Measurements from ENCODE around the gene CBR3.

The CBR3 gene

DNA sequence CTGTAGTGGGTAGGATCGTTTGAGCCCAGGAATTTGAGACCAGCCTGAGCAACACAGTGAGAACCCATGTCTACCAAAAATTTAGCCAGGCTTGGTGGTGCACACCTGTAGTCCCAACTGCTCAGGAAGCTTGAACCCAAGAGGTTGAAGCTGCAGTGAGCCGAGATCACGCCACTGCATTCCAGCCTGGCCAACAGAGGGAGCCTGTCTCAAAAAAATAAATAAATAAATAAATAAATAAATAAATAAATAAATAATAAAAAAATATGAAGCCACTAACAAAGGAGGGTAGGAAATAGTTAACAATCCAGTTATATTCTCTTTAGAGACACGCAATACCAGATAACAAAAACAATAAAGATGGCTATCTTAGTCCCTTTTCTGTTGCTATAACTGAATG lies 11.9 kb upstream of the CBR3 start:
- no peak overlapping the region for H3K4me3 ChIP-seq
- no peaks in the 10 kb centered on the region for H3K9me3 ChIP-seq
- TF ChIP-seq CTCF (IDR thresholded peaks at IDR 0.05): peak; percentile 12 to 41
- no peaks in the 10 kb centered on the region for H3K36me3 ChIP-seq
- no peaks in the 10 kb centered on the region for H3K27me3 ChIP-seq
- no peak overlapping the region for H3K27ac ChIP-seq
- peak in 1 of 2 donors; percentile 28 for DNase-seq
- intact Hi-C loops (cut with DNase I; ENCODE audit: low total_unique reads): no loop called here
- peaks cover 0 to 5% (median 2%) of the 10 kb centered on the region in 4 donors for H3K4me1 ChIP-seq

DNA sequence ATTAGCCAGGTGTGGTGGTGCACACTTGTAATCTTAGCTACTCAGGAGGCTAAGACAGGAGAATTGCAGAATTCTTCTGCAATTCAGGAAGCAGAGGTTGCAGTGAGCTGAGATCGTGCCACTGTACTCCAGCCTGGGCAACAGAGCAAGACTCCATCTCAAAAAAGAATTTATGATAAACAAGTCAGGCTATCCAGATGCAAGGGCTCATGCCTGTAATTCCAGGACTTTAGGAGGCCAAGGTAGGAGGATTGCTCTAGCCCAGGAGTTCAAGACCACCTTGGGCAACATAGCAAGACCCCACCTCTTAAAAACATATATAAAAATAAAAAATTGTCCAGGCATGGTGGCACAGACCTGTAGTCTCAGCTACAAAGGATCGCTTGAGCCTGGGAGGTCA lies 10.5 kb upstream of the CBR3 start:
- TF ChIP-seq CTCF (IDR thresholded peaks at IDR 0.05): no peak
- Histone ChIP-seq H3K27ac (no peak overlapping the region), H3K36me3 (no peaks in the 10 kb centered on the region), H3K4me1 (peaks cover 0 to 5% (median 2%) of the 10 kb centered on the region in 4 donors), H3K4me3 (no peak overlapping the region), H3K27me3 (no peaks in the 10 kb centered on the region), H3K9me3 (no peaks in the 10 kb centered on the region)
- intact Hi-C loops (cut with DNase I; ENCODE audit: low total_unique reads): no loop called here
- DNase-seq: peak in 1 of 2 donors; percentile 3

GRCh38 chr21:36125512-36126207 lies 9.2 kb upstream of the CBR3 start:
- peaks cover 0 to 11% (median 5%) of the 10 kb centered on the region in 4 donors for H3K4me1 ChIP-seq
- no peaks in the 10 kb centered on the region for H3K36me3 ChIP-seq
- H3K27ac ChIP-seq: no peak overlapping the region
- peak; percentile 76 to 94 for TF ChIP-seq CTCF (IDR thresholded peaks at IDR 0.05)
- no peaks in the 10 kb centered on the region for H3K9me3 ChIP-seq
- intact Hi-C loops (cut with DNase I; ENCODE audit: low total_unique reads): no loop called here
- DNase-seq: peak in 1 of 2 donors; percentile 56
- no peak overlapping the region for H3K4me3 ChIP-seq
- no peaks in the 10 kb centered on the region for H3K27me3 ChIP-seq

- Histone ChIP-seq H3K36me3 (no peaks in the 10 kb centered on the region), H3K27me3 (no peaks in the 10 kb centered on the region), H3K9me3 (no peaks in the 10 kb centered on the region), H3K4me3 (no peak overlapping the region), H3K27ac (no peak overlapping the region), H3K4me1 (peaks cover 0 to 11% (median 5%) of the 10 kb centered on the region in 4 donors)
- intact Hi-C loops (cut with DNase I; ENCODE audit: low total_unique reads): no loop called here
- no peak for TF ChIP-seq CTCF (IDR thresholded peaks at IDR 0.05)
- DNase-seq: no peak
These were observed 8.7 kb upstream of the CBR3 start for GRCh38 chr21:36126208-36126565.

- intact Hi-C loops (cut with DNase I; ENCODE audit: low total_unique reads): no loop called here
- no peak for TF ChIP-seq CTCF (IDR thresholded peaks at IDR 0.05)
- peaks cover 0 to 11% (median 5%) of the 10 kb centered on the region in 4 donors for H3K4me1 ChIP-seq
- no peak overlapping the region for H3K27ac ChIP-seq
- no peaks in the 10 kb centered on the region for H3K9me3 ChIP-seq
- no peak overlapping the region for H3K4me3 ChIP-seq
- DNase-seq: no peak
- H3K27me3 ChIP-seq: no peaks in the 10 kb centered on the region
- H3K36me3 ChIP-seq: no peaks in the 10 kb centered on the region
These were observed 8.2 kb upstream of the CBR3 start for GRCh38 chr21:36126621-36127110.

Measured in tibial artery (tissue), 4 donors.